Measurements from ENCODE around the gene ZNF451.

ZNF451 gene

DNA sequence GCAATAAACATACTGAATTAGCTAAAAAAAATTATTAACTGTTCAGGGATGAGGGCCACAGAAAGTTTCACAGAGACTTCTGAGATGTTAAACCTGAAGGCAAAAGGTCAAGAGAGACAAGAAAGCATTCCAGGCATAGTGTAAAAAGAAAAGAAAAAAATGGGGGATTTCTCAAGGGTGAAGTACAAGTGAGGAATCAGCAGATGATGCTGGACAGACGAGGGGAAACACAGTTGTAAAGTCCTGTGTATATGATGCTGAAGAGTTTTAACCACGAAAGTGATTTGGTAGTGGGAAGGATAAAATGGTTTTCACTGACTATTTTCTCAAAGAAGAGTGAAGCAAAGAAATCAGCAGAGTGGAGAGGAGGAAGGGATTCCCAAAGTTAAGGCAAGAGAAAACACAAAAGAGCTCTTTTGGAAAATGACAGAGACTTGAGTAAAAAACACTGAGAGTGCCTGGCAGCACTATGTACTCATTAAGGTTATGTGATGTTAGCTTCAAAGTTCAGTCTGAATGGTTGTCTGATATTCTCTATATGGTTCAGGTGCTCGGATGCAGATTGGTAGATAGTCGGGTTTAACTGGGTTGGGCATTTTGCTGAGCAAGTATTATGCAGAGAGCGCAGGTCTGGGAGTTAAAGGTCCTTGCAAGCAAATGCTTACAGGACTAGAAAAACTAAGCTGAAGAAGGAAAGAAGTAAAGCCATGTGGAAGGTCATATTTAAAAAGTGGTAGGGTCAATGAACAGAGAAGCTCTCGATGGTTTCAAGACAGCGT lies 115.8 kb downstream of the ZNF451 start:
- DNase-seq (ENCODE audit: low read depth in 2 of 2), result no peak

DNA sequence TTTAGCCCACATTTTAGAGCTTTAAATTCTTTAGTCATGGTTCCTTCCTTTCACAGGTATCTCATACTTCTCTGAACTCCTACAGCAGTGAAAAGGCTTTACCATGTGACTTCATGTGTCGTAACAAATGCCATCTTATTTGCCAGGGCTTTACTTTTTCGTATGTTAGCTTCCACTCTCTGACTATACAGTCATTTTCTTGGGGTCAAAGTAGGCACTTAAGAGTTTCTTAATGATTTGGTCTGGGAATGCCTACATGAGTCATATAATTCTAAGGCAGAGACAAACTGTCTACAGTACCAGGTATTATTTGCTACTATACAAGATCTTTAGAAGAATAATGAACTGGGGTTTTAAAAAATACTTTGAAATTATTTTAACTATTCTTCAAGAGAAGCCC lies 117.2 kb downstream of the ZNF451 start:
- no peak for DNase-seq (ENCODE audit: low read depth in 2 of 2)

GRCh38 chr6:57207872-57208271 lies 117.9 kb downstream of the ZNF451 start:
- DNase-seq (ENCODE audit: low read depth in 2 of 2), result no peak

DNA sequence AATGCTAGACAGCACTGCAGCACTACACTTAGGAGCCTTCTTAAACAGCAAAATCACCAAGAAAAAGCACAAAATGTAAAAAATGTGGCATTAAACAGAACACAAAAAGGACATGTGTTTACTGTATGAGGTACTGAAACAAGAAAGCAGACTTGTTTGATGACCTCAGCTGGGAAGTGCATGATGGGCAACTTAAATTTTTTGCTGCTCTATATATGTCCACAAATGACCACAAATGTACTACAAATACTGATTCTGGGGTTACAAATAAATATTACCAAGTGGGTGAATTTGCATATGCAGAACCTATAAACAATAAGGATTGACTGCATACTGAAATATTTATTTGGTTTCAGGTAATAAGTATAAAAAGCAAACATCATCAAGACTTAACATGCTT lies 119.0 kb downstream of the ZNF451 start:
- DNase-seq (ENCODE audit: low read depth in 2 of 2), result no peak

DNA sequence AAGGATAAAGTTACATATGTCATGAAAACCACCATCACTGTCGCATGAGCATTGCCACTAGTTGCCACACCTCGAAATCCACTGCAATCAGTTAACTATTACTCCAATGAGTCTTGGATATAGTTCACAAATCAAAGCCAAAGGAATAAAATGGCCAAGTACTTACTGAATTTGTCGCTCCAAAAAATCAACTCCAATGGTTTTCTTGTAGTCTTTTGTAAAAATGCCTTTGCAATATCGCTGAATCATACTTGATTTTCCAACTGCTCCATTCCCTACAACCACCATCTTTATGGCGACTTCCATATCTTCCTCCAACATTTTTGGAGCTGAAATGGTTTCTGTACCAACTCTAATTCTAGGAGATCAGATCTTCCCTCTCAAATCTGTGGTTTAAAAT lies 120.1 kb downstream of the ZNF451 start:
- no peak for DNase-seq (ENCODE audit: low read depth in 2 of 2)

DNA sequence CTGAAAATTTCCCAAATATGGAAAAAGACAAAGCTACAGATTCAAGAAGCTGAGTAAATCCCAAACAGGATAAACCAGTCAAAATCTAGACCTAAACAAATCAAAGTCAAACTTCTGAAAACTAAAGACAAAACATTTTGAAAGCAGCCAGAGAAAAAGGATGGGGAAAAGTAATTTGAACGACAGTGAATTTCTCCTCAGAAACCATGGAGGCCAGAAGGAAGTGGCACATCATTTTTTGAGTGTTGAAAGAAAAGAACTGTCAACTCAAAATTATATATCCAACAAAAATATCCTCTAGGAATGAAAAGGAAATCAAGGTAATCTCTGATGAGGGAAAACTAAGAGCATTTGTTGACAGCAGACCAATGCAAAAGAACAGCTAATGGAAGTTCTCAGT lies 125.3 kb downstream of the ZNF451 start:
- no peak for DNase-seq (ENCODE audit: low read depth in 2 of 2)

- DNase-seq (ENCODE audit: low read depth in 2 of 2), result no peak
These were observed 126.5 kb downstream of the ZNF451 start for GRCh38 chr6:57216235-57217101.

- no peak for DNase-seq (ENCODE audit: low read depth in 2 of 2)
These were observed 127.3 kb downstream of the ZNF451 start for GRCh38 chr6:57217270-57217669.

Data from stimulated activated CD8-positive, alpha-beta memory T cell treated with anti-CD3 and anti-CD28 coated beads, Interleukin-7, amount 100 ng/mL, for 4 hours (primary cell).